Stimulated activated naive CD4-positive, alpha-beta T cell treated with Interleukin-2 at 50 U/mL for 16 hours (primary cell): ENCODE data around the gene LCP1.
"Not testable (repeated sequence)": the region's sequence is repeated elsewhere in the genome, so short reads cannot be mapped to it uniquely, and the experiment has no call there.

Experiments
- DNase-seq: peaks from one replicate; lab custom pipeline; 2025; lab: John Stamatoyannopoulos, UW

LCP1 gene

GRCh38 chr13:46181840-46182490 is at the start of gene LCP1:
Gene LCP1 (minus strand): TSS chr13:46182177. CDS start chr13:46159662, 22,515 bp downstream.
- DNase-seq: peak; percentile 71

GRCh38 chr13:46229251-46229650 is 47.3 kb upstream of the LCP1 start:
- no peak for DNase-seq

- DNase-seq: not testable (repeated sequence)
Measured at GRCh38 chr13:46220234-46220633, 38.3 kb upstream of the LCP1 start.

- not testable (repeated sequence) for DNase-seq
Measured at GRCh38 chr13:46214741-46215140, 32.8 kb upstream of the LCP1 start.

GRCh38 chr13:46213242-46213641 is 31.3 kb upstream of the LCP1 start:
- no peak for DNase-seq

- peak; percentile 81 for DNase-seq
Measured at GRCh38 chr13:46211483-46212351, 29.7 kb upstream of the LCP1 start, which contains the start of gene LRRC63. Gene LRRC63 (plus strand): TSS chr13:46211928. CDS start chr13:46213035, 1,107 bp downstream.

- no peak for DNase-seq
Measured at GRCh38 chr13:46211116-46211482, 29.1 kb upstream of the LCP1 start.

GRCh38 chr13:46210362-46211083 is 28.5 kb upstream of the LCP1 start:
- no peak for DNase-seq

- no peak for DNase-seq
Measured at GRCh38 chr13:46207828-46208227, 25.9 kb upstream of the LCP1 start.

- no peak for DNase-seq
Measured at GRCh38 chr13:46206143-46206542, 24.2 kb upstream of the LCP1 start.

- no peak for DNase-seq
Measured at GRCh38 chr13:46202966-46203365, 21.0 kb upstream of the LCP1 start.

GRCh38 chr13:46202188-46202795 is 20.3 kb upstream of the LCP1 start:
- no peak for DNase-seq

- DNase-seq: no peak
Measured at GRCh38 chr13:46198696-46199193, 16.8 kb upstream of the LCP1 start.

GRCh38 chr13:46197299-46198048 is 15.5 kb upstream of the LCP1 start:
- no peak for DNase-seq

GRCh38 chr13:46195016-46195415 is 13.0 kb upstream of the LCP1 start:
- DNase-seq: no peak

- DNase-seq: no peak
Measured at GRCh38 chr13:46192412-46192811, 10.4 kb upstream of the LCP1 start.

- DNase-seq: no peak
Measured at GRCh38 chr13:46185634-46186033, 3.7 kb upstream of the LCP1 start.

GRCh38 chr13:46184277-46184699 is 2.3 kb upstream of the LCP1 start:
- DNase-seq: peak; percentile 70

GRCh38 chr13:46183018-46183946 is 1.3 kb upstream of the LCP1 start:
- no peak for DNase-seq

- no peak for DNase-seq
Measured at GRCh38 chr13:46182491-46182877, 507 bp upstream of the LCP1 start.
